LHCN-M2 (cell line): ENCODE results near the gene KIAA1191. TPM values are rescaled to one million over a fixed set of nuclear protein-coding genes. Genes with fewer than 3 reads are reported as not detected.

ENCODE experiments used
- DNase-seq: peaks from one replicate; pipeline ENCODE4 v3.0.0-alpha.2; 2012; ENCODE audit warnings: low read depth
- total RNA-seq: library from RNA; depleted of rRNA; stranded (reverse); fragments of >200 nt; gene quantifications from 2 replicates; pipeline ENCODE4 v1.2.3, GENCODE V29; 2014

Gene KIAA1191
- total RNA-seq, 1 experiment from 2014 or later: 110 TPM

DNA sequence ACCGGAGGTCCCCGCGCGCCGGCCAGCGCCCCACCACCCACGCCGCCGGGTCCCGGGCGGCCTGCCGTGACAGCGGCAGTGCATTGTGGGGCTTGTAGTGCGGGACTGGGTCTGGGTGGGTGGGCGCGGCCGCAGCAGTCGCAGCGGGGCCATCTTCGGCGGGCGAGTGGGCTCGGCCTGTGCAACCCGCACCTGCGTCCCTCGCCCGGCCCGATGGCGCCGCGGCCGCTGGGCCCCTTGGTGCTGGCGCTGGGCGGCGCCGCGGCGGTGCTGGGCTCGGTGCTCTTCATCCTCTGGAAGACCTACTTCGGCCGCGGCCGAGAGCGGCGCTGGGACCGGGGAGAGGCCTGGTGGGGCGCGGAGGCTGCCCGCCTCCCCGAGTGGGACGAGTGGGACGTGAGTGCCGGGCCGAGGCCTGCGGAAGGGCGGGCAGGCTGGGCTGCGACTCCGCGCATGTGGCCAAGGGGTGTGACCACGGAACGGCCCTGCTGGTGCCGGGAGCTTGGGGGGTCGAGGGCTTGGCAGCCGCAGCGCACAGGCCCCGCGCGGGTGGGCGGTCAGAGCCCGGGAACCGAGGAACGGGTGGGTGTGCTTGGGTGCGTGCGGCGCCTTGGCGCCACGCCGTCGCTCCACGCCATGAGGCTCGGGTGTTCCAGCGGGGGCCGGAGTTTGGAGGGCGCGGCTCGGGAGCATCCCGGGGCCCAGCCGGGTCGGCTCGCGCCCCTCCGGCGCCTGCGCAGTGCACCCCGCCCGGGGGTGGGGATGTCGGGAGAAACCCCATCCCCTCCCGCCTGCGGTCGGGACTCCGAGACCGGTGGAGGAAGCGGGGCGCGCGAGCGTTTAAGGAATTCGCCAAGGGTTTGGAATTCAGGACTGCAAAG lies 4.0 kb upstream of the KIAA1191 start, which contains the start of gene ARL10:
ARL10 (plus strand) TSS at position 137 of the 881 bp plus-strand sequence; CDS start at position 214, 77 bp downstream.
- peak; percentile 68 for DNase-seq

DNA sequence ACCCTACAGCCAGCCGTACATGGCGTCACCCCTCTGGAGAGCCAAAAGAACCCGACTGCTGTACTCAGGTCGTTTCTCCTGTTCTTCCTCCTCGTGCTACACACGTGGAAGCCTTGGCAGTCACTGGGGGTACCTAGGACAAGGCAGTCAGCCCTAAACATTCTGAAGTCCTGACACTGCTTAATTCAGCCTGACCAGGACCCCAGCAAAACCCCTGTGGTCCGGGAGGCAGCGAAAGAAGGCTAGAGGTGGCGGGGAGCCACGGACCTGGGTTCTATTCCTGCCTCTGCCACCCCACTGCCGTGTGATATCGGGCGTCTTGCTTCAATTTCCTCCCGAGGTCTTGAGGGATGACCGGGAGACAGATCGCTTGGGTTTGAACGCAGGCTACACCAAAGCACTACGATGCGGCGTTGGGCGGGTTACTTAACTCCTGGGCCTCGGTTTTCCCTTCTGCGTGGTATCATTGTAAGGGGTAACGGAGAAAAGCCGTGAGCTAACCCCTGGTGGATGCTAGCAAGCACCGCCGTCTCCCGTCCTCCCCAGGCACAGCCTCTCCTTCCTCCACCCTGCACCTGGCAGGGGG lies 3.3 kb upstream of the KIAA1191 start:
- no peak for DNase-seq

DNA sequence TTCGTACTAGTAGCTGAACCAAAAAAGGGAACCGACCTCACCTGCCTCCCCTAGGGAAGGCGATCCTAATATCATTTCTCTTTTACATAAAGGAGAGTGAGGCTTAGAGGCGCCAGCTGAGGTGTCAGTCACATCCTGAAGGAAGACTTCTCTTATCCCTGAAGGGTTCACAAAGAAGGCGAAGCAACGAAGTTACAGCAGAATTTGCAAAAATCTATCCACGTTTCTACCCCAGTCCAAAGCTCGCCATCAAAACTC lies 598 bp upstream of the KIAA1191 start:
- no peak for DNase-seq

DNA sequence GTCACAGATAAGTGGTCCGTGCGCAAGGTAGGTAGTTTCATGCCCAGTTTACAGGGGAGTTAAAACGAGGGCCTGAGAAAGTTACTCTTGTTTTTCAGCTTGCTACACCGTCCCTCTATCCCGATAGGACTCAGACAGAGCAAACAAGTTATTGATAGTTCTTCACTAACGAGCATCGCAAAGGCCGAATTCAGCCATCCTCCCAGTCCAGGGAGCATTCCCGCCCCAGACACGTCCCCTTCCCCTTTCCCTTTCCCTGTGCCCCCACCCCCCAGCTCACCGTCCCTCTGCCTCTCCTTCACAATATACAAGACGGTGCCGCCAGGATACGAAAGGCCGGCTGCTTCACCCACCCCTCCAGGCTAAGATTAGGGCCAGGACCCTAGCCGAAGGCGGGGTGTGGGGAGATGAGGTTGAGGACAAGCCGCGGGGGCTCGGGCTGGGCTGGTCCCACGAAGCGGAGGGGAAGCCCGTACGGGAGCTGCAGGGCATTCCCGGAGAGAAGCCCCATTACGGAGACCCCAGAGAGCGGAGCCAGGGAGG lies 599 bp downstream of the KIAA1191 start:
- no peak for DNase-seq

DNA sequence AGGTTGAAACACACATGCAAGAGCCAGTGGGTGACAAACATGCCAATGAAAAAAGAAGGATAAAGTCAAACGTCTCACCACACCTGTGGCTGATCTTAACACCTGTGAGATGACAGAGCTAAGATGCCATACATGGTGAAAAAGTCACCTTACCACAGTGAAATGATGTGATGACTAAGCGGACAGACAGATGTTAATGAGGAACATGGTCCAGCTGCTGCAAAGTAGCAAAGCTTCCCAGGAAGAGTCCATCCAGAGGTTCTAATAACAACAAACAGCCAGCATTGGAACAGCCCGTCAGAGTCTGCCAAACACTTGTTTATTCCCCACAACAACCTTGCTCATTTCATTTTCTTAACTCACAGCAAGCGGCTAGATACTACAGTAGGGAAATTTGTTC lies 1.9 kb downstream of the KIAA1191 start:
- peak; percentile 66 for DNase-seq

DNA sequence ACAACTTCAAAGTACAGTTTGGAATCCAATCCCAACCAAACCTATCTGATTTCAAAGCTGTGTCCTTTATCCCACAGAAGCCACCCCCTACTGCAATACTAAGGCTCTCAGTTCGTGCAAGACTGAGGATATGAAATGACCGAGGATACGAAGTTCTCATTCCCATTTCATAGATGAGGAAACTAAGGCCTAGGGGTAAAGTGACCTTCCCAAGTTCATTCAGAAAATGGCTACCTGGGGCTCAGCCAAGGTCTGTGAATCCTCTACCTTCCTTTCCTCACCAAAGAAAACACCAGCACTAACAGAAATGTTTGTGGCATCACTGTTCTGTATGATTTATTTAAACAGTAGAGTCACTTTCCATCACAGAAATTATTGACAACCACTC lies 5.4 kb downstream of the KIAA1191 start:
- DNase-seq: no peak

DNA sequence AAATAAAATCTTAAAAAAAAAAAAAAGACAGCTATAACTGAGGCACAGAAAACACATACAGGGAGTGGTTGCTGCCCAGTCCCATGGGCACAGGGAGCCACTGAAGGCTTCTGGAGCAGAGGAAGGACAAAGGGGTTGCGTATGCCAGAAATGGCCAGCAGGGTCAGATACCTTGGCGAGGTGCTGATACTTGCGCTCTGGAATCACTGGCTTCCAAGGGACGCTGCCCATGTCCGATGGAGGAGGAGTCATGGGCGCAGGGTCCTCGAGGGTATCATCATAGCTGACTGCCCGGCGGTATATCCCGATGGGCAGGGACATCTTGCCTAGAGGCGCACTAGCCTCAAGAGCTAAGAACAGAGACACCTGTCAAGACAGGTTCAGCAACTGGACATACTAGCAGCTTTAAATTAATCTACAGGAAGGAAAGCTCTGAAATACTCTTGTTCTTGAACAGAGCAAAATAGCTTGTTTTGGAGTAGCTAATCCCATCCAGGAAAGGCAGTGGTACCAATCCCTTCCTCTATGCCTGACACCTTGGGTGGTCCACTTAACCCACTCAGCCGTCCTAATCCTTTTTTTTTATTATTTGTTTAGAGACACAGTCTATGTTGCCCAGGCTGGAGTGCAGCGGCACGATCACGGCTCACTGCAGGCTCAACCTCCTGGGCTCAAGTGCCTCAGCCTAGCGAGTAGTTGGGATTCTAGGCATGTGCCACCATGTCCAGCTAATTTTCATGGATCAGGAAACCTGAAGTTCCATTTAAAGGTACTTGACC lies 6.0 kb downstream of the KIAA1191 start:
- no peak for DNase-seq

DNA sequence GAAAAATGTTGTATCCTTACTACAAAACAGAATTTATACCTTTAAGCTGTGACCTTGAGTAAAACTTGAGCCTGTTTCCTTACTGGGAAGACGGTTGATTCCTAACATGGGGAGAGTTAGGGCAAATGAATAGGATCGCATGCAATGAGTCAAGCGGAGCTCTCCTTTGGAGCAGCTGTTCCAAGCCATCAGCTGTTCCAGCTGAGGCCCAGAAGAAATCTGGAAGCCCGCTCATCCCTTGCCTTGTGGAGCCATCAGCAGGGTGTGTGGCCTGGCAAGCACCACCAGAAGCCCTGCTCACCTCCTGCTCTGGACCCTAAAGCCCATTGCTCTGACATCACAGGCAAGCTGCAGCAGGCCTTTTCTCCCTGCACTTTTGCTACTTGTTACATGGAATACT lies 8.0 kb downstream of the KIAA1191 start:
- DNase-seq: peak; percentile 95

DNA sequence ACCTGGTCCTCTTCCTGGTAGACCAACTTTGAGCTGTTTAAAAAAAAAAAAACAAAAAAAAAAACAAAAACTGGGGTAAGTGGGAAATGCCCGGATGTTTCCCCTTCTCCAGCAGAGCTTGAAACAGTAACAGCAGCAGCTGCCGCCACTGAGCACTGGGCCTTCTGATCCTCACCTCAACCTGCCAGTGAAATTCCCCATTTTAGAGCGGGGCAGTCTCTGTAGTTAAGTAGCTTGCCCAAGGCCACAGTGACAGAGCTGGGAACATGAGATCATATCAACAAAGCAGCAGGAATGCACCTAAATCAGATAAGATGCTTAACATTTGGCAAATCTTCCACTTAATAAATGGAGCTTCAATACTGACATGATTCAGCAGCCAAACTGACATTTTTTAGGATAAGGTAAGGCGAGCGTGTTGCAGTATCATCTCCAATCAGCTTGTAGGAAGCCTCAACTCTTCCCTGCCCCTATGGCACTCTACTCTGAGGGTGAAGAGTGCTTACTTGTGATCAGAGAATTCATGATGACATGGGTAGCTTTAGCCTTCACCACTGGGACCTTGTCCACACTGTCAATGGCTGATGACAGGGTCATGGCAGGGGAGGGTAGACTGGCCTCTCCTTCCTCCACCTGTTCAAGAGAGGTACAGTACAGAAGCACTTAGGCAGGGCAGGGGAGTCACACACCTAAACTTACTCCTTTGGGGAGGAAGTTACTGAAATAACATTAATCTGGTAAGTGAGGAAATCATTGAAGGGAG lies 9.3 kb downstream of the KIAA1191 start:
- no peak for DNase-seq

DNA sequence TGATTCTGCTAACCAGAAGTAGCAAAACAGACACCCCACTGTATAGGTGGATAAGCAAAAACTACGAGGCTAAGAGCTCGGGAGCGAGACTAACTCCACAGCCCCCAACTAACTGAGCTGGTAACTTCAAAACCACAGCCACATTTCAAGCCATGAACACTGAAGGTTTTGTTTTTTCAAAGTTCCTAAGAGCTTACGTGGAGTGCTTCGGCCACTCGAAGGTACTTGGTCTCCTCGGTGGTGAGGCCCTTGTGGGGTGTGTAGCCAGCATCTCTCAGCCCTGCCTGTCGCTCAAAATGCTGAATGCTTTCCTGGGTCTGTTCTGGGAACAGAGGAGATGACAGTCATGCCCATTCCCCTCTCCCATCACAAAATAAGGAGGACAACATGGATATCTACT lies 11.1 kb downstream of the KIAA1191 start:
- DNase-seq: no peak

DNA sequence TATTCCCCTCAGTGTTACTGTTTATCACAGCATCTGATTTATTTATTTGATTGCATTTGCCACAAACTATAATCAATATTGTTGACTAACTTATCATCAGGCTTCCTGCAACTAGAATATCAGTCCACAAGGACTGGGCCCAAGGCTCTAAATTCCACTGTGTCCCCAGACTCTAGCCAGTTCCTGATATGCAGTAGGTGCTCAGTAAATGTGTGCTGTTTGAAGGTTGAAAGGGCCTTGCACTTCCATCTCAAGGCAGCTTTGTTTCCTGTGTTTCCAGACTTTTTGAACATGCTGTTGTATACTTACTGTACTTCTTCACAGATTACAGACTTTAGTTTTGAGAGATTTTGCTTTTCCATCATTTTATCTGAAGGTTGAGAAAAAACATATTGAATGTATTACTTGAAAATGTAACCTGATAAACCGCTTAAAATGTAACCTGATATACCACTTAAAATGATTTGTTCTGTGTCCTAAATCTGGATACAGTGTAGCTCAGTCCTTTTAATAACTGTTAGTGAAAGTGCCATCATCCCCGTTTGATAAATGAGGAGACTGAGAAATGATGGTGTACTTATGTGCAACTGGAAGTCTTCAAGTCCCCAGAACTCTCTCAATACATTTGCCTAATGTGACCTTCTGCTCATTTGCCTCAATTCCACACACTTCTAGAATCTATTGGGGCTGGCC lies 18.7 kb downstream of the KIAA1191 start:
- DNase-seq: no peak

DNA sequence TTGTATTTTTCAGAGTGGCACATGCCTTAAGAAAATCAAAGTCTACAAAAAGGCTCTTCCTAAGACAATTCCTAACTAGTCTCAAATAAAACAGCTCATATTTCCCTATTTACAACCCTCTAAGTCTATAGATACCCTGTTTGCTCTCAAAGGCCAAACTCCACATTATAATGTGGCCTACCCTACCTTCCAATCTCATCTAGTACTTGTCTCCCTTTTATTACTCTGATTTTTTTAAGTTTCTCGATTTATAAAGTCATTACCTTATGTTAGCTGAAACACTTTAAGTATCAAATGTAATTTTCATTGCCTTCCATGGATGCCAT lies 19.4 kb downstream of the KIAA1191 start:
- no peak for DNase-seq

DNA sequence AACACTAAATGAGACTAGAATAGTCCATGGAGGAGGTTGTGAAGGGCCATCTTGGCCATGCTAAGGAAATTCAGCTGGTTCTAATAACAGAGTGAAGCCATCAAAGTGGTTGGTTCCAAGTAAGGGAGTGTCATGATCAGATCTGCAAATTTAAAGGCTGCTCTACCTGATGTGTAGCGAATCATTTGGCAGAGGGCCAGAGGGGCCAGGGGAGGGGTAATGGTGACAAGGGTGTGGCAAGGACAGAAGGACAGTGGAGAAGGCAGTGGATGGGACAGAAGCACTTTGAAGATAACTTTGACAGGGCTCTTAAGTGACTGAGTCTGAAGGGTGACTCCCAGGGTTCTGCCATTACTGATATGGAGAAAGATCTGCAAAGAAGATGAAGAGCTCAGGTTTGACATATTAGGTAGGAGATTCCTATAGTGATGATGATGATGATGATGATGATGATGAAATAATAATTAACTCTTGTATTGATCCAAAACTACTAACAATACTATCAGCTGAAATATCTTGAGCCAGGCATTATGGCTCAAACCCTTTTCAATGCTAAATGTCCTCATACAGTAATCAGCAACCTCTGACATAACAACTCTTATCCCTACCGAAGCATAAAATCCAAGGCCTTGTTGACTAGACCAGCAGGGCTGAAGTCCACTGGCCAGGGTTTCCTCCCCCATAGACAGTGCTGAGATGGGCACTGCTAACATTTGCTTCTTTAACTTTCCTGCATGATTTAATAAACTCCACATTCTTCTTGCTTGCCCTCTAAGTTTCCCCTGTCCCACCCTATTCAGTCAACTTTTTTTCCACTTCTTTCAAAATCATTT lies 20.0 kb downstream of the KIAA1191 start:
- no peak for DNase-seq

DNA sequence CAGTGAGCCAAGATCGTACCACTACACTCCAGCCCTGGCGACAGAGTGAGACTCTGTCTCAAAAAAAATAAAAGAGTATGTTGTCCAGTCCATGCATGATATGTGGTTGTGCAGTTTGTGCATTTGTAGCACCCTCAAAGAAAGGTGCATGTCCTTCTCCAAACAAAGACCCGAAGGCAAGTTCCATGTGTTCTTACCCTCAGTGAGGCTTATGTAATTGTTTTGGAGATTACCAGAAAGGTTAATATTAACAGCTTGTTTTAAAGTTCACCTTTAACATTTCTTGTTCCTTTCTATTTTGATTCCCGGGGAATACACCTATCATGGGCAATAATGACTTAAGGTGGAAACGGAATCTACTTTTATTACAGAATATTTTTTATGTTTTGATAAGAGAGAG lies 22.3 kb downstream of the KIAA1191 start:
- no peak for DNase-seq

DNA sequence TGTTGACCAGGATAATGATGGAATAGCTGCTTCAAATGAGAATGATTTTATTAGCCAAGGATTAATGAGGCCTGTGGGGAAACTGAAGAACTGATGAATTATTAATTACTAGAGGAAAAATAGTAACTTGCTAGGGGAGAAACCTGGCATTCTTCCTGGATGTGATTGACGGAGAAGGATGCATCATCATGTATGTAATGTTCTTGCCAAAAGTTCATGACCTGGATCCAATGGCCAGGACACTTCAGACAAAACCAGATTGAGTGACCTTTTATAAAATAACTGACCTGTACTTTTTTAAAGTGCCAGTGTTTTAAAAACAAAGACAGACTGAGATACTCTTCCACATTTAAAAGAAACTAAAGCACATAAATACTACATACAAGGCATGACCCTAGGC lies 23.7 kb downstream of the KIAA1191 start:
- DNase-seq: peak; percentile 43

DNA sequence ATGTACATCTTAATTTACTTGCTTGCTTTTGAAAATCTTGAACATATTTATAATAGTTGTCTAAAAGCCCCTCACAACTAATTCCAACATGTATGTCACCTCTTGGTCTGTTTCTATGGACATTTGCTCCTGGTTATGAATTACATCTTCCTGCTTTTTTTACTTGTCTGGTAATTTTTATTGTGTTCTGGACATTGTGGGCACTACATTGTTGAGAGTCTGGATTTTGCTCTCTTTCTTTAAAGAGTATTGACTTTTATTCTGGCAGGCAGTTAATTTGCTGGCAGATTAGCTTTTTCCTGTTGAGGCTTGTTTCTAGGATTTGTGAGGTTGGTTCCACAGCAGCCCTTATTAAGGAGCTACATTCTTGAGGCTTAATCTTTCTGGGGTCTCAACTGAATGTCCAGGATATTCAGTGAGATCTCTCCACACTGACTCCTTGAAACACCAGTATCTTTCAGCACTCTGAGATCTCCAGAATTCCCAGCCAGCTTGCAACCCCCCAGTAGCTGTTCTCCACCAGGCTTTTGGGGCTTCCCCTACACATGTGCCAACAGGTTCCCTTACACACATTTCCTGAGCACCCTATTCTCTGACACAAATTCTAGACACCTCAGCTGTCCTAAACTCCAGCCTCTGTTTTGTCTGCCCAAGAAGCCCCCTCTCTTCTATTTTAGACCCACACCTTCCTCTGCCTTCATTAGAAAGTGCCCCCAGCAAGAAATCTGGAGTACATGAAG lies 27.4 kb downstream of the KIAA1191 start:
- no peak for DNase-seq

DNA sequence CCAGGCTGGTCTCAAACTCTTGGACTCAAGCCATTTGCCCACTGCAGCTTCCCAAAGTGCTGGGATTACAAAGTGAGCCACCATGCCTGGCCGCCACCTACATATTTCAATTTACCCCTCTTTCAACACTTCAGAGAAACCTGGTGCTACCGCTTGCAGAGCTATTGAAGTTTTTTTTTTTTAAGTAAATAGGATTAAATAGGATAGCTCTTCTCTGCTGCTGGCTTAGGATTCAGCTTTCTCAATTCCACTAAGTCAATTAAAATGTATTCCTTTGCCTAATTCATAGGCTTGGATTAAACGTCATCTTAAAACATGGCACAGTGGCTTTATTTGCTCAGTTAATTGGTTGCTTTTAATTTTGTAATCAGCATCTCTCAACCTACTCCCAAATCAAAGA lies 41.0 kb downstream of the KIAA1191 start:
- no peak for DNase-seq

DNA sequence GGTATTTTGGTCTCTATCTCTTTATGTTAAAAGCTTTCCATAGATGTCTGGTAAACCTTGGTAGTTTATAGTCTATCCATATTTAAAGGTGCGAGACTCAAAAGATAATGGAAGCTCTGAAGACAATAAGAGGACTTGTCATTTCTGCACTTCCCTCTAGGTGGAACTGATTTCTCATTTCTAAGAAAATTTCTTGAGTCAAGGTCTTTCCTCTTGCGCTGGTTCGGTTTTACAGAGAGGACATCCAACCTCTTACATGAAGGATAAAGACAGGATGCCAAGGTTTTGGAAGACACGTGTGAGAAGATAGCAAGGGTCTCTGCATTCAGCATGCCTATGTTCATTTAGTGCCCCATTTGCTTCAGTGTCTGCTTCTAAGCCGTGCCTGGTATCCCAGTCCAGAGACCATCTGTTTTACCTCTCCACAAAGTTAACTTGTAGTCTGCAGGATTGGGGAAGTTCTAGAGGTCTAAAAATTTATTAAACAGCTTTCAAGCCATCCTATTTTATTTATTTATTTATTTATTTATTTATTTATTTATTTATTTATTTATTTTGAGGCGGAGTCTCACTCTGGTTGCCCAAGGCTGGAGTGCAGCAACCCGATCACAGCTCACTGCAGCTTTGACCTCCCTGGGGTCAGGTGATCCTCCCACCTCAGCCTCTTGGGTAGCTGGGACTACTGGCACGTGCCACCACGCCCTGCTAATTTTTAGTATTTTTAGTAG lies 41.6 kb downstream of the KIAA1191 start:
- peak; percentile 27 for DNase-seq
